HG03064 (cell line): ENCODE results near the gene ZNF691.
"Not testable (repeated sequence)": the region's sequence is repeated elsewhere in the genome, so short reads cannot be mapped to it uniquely, and the experiment has no call there.

Source experiments
- ATAC-seq: cut with Tn5 transposase; IDR thresholded peaks from one replicate; pipeline ENCODE4 v1.9.1; 2021; ENCODE audit warnings: low read depth; ENCODE audit not compliant: unreplicated experiment

The ZNF691 gene

GRCh38 chr1:42899960-42900359, 53.5 kb downstream of the ZNF691 start:
- not testable (repeated sequence) for ATAC-seq
